MM.1S (cell line): ENCODE measurements around the gene UBE2D1.

Experiments used
- DNase-seq: peaks from one replicate; pipeline ENCODE4 v3.0.0-alpha.2; 2015
- H2AFZ ChIP-seq: fragments of 300-600 bp; sonication (generic); 2 replicates; pipeline ENCODE4 v1.6.0; 2016; ENCODE audit warnings: antibody characterized with exemption, low read length
- H3F3A ChIP-seq: fragments of 300-600 bp; sonication (generic); 2 replicates; pipeline ENCODE4 v1.6.1; 2016; ENCODE audit warnings: mild to moderate bottlenecking, antibody characterized with exemption, low read length, moderate library complexity, mixed read lengths; ENCODE audit not compliant: insufficient read depth
- H3K27ac ChIP-seq: fragments of 300-600 bp; sonication (generic); 2 replicates; pipeline ENCODE4 v1.5.1; 2016; ENCODE audit warnings: mild to moderate bottlenecking, low read length
- H3K27me3 ChIP-seq: fragments of 300-600 bp; sonication (generic); replicated peaks from 2 replicates; pipeline ENCODE4 v1.6.0; 2016; ENCODE audit warnings: low read length; ENCODE audit not compliant: insufficient read depth
- H3K36me3 ChIP-seq: fragments of 300-600 bp; sonication (generic); replicated peaks from 2 replicates; pipeline ENCODE4 v1.6.1; 2016; ENCODE audit warnings: mild to moderate bottlenecking, low read length, mixed read lengths; ENCODE audit not compliant: insufficient read depth
- H3K4me1 ChIP-seq: fragments of 300-600 bp; sonication (generic); 2 replicates; pipeline ENCODE4 v1.6.1; 2016; ENCODE audit warnings: low read length, mixed read lengths
- H3K4me2 ChIP-seq: fragments of 300-600 bp; sonication (generic); 2 replicates; pipeline ENCODE4 v1.6.0; 2016; ENCODE audit warnings: low read depth, low read length
- H3K4me3 ChIP-seq: fragments of 300-600 bp; sonication (generic); 2 replicates; pipeline ENCODE4 v1.5.1; 2016; ENCODE audit warnings: low read length, mixed read lengths
- H3K79me2 ChIP-seq: fragments of 300-600 bp; sonication (generic); 2 replicates; pipeline ENCODE4 v1.6.1; 2016; ENCODE audit warnings: mixed run types, low read length, mixed read lengths
- H3K9ac ChIP-seq: fragments of 300-600 bp; sonication (generic); 2 replicates; pipeline ENCODE4 v1.6.1; 2016; ENCODE audit warnings: low read length, mixed read lengths
- H3K9me2 ChIP-seq: fragments of 300-600 bp; sonication (generic); replicated peaks from 2 replicates; pipeline ENCODE4 v1.6.1; 2016; ENCODE audit warnings: mild to moderate bottlenecking, low read length, mixed read lengths; ENCODE audit not compliant: insufficient read depth
- H3K9me3 ChIP-seq: fragments of 300-600 bp; sonication (generic); replicated peaks from 2 replicates; pipeline ENCODE4 v1.6.1; 2016; ENCODE audit warnings: mild to moderate bottlenecking, low read length, mixed read lengths; ENCODE audit not compliant: insufficient read depth
- H4K20me1 ChIP-seq: fragments of 300-600 bp; sonication (generic); 2 replicates; pipeline ENCODE4 v1.6.1; 2016; ENCODE audit warnings: mild to moderate bottlenecking, low read length, moderate library complexity, mixed read lengths; ENCODE audit not compliant: insufficient read depth
- CTCF ChIP-seq: fragments of 300-600 bp; sonication (generic); IDR thresholded peaks from 2 replicates; pipeline ENCODE4 v1.5.1; 2016; ENCODE audit warnings: antibody characterized with exemption, low read length, mixed read lengths
- EZH2 ChIP-seq: fragments of 300-600 bp; sonication (generic); optimal IDR thresholded peaks from 2 replicates; pipeline ENCODE3; 2017; ENCODE audit warnings: low read depth, mild to moderate bottlenecking, antibody characterized with exemption, low read length, mixed read lengths
- EZH2phosphoT487 ChIP-seq: fragments of 300-600 bp; sonication (generic); IDR thresholded peaks from 2 replicates; pipeline ENCODE4 v1.6.1; 2018; ENCODE audit warnings: antibody characterized with exemption, low read length

The UBE2D1 gene

GRCh38 chr10:58341947-58342346 is 7.1 kb downstream of the UBE2D1 start:
- Histone ChIP-seq H2AFZ (no peak overlapping the region), H3K4me1 (peaks cover 12% of the 10 kb centered on the region), H3K4me3 (no peak overlapping the region), H3F3A (no peaks in the 10 kb centered on the region), H3K27ac (no peak overlapping the region), H3K4me2 (no peak overlapping the region), H3K36me3 (no peaks in the 10 kb centered on the region), H3K9me3 (no peaks in the 10 kb centered on the region), H4K20me1 (no peaks in the 10 kb centered on the region), H3K9ac (no peak overlapping the region), H3K9me2 (no peaks in the 10 kb centered on the region), H3K27me3 (no peaks in the 10 kb centered on the region), H3K79me2 (peaks cover 56% of the 10 kb centered on the region)
- no peak for DNase-seq
- no peak for TF ChIP-seq CTCF
- TF ChIP-seq EZH2, result no peak
- TF ChIP-seq EZH2phosphoT487, result no peak

GRCh38 chr10:58347967-58348366 is 13.2 kb downstream of the UBE2D1 start:
- Histone ChIP-seq H3K4me3 (no peak overlapping the region), H3K4me2 (no peak overlapping the region), H3K79me2 (peaks cover 39% of the 10 kb centered on the region), H4K20me1 (no peaks in the 10 kb centered on the region), H3K9me2 (no peaks in the 10 kb centered on the region), H3F3A (no peaks in the 10 kb centered on the region), H3K4me1 (no peaks in the 10 kb centered on the region), H3K9me3 (no peaks in the 10 kb centered on the region), H3K27me3 (no peaks in the 10 kb centered on the region), H3K27ac (no peak overlapping the region), H3K9ac (no peak overlapping the region), H3K36me3 (no peaks in the 10 kb centered on the region; the same call in 1 of the 2 replicates), H2AFZ (no peak overlapping the region)
- no peak for DNase-seq
- TF ChIP-seq EZH2phosphoT487, result no peak

GRCh38 chr10:58348571-58349033 is 13.8 kb downstream of the UBE2D1 start:
- peaks cover 41% of the 10 kb centered on the region for H3K79me2 ChIP-seq
- H3K4me3 ChIP-seq, result no peak overlapping the region
- H3F3A ChIP-seq, result no peaks in the 10 kb centered on the region
- no peaks in the 10 kb centered on the region for H3K9me2 ChIP-seq
- H4K20me1 ChIP-seq, result no peaks in the 10 kb centered on the region
- no peaks in the 10 kb centered on the region for H3K27me3 ChIP-seq
- TF ChIP-seq CTCF (no peak), EZH2 (no peak), EZH2phosphoT487 (no peak)
- DNase-seq, result no peak
- H2AFZ ChIP-seq, result no peak overlapping the region
- no peak overlapping the region for H3K27ac ChIP-seq
- H3K36me3 ChIP-seq, result no peaks in the 10 kb centered on the region; the same call in 1 of the 2 replicates
- H3K4me1 ChIP-seq, result no peaks in the 10 kb centered on the region
- H3K4me2 ChIP-seq, result no peak overlapping the region
- no peaks in the 10 kb centered on the region for H3K9me3 ChIP-seq
- H3K9ac ChIP-seq, result no peak overlapping the region

GRCh38 chr10:58350023-58350422 is 15.2 kb downstream of the UBE2D1 start:
- Histone ChIP-seq H3F3A (no peaks in the 10 kb centered on the region), H4K20me1 (no peaks in the 10 kb centered on the region), H3K79me2 (peaks cover 38% of the 10 kb centered on the region), H3K9me3 (no peaks in the 10 kb centered on the region), H3K4me3 (no peak overlapping the region), H3K27me3 (no peaks in the 10 kb centered on the region), H3K9ac (no peak overlapping the region), H3K27ac (no peak overlapping the region), H3K4me2 (no peak overlapping the region), H3K9me2 (no peaks in the 10 kb centered on the region), H2AFZ (no peak overlapping the region), H3K36me3 (no peaks in the 10 kb centered on the region; the same call in 1 of the 2 replicates), H3K4me1 (no peaks in the 10 kb centered on the region)
- DNase-seq, result no peak
- TF ChIP-seq CTCF (no peak), EZH2 (no peak), EZH2phosphoT487 (no peak)
